GM21786 (cell line): ENCODE results near the gene UROC1.

ENCODE experiments used
- ATAC-seq: cut with Tn5 transposase; IDR thresholded peaks from one replicate; pipeline ENCODE4 v1.9.1; 2021; ENCODE audit not compliant: unreplicated experiment

The UROC1 gene

DNA sequence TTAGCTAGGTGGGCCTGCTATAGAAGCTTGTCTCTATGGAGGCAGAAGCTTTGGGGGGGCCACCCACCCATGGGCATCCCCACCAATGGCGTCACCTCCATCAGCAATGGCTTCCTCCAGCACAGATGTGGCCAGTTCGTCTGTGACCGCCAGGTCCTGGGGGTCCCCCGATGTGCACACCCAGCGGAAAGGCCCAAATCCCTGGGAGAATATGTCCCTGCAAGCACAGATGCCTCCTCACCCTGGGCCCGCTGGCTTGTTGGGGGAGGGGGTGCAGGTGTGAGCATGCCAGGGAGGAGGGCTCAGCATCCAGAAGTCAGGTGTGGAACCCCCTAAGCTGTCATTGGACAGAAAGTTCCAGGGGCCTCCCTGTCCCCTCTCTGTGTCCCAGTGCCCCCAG lies 19.6 kb downstream of the UROC1 start:
- no peak for ATAC-seq

DNA sequence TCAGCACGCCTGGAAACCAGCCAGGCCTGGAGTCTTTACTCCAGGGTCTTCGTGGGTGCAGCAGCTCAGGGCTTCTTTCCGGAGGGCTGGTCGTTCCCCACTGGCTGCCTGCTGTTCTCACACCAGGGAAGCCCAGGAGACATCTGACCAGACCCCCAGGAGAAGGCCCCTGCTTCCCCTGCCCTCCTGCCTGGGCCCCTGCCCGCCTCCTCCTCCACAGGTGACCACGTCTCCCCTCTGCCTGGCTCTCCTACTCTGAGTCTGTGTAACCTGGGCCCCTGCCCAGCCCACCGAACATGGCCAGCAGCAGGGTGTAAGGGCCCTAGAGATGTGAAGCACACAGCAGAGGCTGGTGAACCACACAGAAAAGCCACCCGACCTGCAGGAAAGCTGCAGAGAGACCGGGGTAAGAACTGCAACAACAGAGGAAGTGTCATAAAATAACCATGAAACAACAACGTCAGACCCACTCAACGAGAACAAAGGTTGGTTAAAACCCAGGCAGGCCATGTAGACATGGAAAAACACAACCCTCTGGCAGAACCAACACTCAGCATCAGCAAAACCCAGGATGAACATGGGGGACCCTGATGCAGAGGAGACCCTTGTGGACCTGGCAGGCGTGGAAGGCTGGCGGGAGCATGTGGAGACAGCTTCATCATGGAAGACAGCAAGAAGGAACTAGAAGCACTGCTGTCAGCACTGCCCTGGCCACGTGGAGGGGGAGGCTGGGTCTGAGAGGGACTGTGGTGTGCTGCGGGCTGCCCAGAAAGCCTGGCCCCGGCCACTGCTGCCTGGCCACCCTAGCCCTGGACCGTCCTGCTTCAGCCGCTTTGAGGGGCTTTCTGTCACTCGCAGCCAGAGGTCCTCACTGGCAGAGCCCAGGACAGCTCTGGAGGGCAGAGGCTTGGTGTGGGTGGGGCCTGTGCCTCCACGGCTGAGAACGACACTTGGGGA lies 20.4 kb downstream of the UROC1 start:
- ATAC-seq, result no peak

DNA sequence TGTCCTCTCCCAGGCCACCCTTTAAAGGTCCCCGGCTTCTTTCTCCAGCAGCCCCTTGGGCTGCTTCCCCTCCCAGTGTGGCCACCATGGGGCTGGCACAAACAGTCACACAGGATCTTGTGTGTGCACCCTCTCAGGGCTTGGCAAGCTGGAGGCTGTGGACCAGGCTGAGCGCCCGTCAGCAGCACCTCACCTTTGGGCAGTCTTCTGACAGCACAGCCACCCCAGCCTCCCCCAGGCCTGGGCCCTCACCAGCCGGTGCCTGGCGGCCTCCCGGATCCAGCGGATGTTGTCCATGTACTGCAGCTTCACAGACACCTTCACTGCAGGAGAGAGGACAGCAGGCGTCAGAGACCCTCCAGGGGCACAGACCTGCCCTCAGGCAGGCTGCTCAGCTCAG lies 21.8 kb downstream of the UROC1 start:
- ATAC-seq, result no peak

DNA sequence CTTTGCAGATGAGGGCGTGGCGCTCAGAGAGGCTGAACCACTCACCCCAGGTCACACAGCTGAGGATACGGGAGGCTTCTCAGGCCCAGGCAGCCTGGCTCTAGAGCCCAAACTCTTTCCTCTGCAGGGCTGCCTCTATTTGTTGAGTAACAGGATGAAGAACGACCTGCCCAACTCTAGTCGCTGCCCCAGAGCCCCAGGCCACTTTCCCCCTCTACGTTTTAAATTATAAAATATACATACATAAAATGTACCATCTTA lies 22.7 kb downstream of the UROC1 start:
- no peak for ATAC-seq

DNA sequence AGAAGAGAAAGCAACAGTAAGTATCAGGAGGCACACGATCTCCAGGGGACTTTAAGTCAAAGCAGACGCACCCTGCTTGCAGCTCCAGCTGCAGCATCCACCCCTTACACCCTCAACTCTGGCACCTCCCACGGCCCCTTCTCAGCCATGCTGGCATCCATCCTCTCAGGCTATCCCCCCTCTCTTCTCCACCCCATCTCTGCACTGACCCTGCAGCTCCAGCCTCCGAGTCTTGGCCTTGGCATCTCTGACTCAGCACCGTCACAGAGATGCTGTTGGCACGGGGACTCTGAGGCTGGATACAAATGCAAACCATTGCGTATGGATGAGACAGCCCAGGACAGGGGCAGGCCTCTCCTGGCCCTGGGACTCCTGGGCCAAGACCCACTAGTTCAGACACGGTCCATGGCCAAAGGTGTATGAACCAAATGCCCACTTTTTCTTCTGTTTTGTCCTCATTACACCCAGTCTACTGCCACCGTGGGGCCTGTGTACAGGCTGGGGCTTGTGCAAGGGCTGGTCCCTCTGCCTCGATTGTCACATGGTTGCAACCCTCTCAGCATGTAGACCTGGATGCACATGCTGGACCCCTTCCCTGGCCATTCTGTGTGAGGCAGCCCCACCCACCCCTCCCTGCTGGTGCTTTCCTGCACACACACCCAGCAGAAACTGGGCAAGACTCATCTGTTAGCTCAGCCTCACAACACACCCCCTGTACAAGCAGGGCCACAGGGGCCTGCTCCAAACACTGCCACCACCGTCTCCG lies 23.2 kb downstream of the UROC1 start:
- ATAC-seq, result no peak

DNA sequence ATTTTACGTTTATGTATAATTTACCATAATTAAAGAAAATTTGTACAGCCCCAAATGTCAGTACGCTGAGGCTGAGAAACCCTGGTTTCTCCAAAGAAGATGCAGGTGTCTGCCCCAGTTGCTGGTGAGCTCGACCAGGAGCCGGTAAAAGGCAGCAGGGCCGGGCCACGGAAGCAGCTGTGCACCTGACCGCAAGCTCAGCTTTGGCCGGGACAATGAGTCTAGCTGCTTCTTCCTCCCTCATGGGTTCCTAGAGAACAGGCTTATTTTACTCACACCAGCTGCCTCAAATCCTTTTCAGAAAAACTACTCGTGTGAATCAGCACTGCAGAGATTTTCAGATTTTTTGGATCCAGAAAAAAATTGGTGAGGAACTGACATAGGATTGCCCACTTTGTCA lies 23.8 kb downstream of the UROC1 start:
- ATAC-seq, result no peak

DNA sequence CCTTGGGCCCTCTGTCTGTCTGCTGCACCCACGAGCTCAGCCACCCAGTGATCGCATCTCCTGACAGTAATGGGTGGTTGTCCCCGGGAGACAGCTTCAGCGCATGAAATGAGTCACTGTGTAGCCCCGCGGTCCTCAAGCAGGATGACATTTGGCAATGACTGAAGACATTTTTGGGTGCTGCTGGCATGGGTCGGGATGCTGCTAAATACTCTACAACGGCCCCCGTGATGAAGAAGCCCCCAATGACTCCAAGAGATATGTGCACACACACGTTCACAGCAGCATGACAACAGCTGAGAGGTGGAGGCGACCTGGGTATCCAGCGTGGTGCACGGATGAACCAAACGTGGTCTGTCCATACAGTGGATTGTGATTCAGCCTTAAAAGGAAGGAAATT lies 24.5 kb downstream of the UROC1 start:
- ATAC-seq, result no peak

DNA sequence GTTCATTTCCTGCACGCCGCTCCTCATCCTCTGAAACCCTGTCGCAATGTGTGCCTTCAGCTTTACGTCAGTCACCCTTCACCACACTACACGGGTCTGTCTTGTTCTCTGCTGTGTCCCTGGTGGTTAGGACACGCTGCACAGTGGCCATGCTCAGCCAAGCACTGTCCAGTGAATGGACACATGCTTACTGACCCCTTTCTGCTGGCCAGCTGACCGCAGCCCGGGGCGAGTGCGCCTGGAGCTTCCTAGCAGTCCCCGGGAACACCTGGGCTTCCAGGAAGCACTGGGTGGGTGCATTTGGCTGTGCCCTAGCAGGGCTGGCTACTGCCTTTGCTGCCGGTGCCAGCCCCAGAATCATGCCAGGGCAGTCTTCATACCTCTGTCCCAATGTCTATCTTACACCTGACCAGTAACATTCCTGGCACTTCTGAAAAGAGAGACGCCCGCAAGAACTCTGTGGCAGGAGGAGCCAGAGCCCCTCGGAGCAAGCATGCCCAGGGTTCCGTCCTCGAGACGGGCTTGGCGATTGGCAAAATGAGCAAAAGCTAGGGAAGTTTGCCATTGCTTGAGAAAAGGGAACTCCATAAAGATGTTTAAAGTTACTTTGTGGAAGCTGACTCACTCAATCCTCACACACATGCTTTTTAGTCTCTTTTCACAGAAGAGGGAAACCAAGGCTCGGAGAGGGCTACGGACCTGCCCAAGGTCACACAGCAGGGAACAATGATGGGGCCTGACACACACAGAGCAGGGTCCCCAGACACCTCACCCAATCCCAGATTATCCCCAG lies 26.2 kb downstream of the UROC1 start:
- ATAC-seq, result no peak

DNA sequence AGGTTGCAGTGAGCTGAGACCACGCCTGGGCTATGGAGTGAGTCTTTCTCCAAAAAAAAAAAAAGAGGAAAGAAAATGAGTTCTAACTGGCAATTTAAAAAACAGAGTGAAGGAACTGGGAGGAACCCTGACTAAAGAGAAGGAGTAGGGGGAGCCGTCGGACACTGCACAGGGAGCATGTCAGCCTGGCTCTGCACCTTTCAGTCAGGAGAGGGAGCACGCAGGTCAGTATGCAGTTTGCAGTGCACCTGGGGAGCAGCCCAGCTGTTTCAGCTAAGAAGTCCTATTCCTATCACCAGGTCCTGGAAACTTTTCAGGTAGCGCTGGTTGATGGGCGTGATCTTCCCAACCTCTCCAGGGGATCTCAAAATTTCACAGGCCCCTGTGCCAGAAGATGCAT lies 27.0 kb downstream of the UROC1 start:
- ATAC-seq, result no peak

DNA sequence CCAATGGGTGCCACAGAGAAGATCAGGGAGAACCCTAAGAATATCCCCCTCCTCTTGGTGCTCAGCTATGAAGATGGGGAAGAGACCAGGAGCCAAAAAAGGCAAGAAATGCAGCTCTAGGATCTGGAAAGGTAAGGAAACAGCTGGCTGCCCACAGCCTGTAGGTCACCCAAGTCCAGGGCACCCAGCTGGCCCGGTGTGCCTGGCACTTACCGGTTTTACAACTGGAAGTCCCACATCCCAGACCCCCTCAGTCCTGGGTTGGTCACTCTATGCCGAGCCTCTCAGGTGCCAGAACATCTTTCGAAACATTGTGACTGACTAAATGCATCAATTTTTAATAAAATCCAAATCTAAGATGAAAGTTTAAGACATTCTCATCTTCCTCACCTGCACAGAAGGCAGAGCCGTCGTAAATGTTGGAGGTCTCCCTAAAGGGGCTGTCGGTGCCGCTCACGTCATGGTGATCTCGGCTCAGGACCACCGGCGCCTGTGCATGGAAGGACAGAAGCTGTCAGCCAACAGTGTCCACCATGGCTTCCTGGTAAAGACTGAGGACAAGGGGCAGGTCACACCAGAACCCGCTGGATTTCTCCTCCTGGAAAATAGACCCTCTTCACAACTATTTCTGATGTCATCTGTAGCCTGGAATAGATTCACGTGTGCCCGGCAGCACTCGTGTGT lies 28.5 kb downstream of the UROC1 start:
- ATAC-seq, result no peak

DNA sequence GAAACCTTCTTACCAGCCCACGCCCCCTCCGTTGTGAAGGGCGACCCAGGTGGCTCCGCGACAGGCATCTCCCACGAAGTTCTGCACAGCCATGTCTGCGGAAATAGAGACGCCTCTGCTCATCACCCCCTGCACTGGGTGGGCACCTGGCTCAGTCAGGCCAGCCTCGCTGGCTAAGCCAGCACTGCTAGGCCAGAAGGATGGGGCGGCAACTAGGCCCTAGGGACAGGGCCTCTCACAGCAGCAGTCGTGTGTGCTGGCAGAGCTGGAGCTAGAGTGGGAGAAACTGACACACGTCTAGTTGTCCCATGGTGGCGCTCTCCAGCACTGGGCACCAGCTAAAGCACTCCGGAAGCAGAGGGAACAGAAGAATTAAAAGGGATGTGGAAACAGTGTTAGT lies 29.4 kb downstream of the UROC1 start:
- ATAC-seq, result no peak

DNA sequence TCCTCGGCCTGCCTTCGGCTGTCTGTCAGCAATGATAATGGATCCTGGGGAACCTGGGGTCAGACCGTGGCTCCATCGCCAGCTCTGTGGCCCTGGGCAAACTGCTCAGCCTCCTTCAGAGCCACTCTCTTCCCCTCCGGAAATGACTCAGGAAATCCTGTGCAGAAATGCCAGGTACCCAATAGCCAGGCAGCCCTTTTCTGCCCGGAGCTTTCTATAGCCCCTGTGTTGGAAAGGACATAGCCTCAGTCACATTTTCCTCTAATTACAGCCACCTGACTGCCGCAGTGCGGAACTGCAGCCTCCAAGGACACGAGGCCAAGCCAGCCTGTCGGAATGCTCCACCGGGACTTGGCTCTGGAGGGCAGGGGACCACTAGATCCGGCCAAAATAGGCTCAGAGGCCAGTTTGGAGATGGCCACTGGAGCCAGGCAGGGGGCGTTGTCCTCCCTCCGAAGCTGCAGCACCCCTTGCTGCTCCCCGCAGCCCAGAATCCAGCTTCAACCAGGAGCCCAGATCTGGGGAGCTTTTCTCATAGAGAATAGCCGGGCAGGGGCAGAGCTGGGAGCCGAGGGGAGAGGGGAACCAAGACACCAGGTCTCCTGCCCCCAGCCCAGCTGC lies 30.3 kb downstream of the UROC1 start:
- no peak for ATAC-seq

DNA sequence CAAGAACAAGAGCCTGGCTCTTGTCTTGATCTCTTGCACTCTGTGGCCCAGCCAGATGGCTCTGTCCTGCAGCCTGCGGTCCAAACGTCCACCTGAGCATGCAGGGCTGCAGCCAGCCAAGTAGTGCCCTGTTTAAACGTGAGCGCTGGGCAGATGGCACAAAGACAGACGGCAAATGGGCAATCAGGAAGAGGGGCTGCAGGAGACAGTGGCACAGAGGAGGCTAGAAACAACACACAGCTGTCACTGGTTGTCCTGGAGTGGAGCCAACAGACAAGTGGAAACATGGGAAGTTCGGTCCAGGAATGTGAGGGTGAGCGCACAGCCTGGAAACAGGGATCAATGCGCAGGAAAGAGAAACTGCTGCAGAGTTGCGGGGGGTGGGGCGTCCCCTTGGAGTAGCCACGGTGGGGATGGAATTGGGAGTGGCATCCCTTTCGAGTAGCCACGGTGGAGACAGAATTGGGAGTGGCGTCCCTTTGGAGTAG lies 31.2 kb downstream of the UROC1 start:
- no peak for ATAC-seq

DNA sequence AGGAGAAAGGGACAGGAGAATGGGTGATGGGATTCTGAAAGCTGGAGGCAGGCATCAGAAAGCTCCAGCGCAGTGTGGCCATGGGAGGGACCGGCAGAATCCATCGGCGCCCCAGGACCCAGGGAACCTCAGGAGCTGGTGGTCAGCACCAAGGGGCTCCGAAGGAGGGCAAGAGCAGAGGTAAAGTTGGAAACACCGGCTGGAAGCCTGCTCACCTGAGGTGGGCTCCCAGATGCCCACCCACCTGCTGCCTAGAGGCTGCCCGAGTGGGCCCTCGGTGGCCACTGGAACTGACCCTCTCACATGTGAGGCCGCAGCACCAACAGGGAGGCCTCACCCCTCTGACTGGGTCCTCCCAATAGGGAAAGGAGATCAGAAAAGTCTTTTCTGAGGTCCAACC lies 31.6 kb downstream of the UROC1 start:
- ATAC-seq, result no peak

DNA sequence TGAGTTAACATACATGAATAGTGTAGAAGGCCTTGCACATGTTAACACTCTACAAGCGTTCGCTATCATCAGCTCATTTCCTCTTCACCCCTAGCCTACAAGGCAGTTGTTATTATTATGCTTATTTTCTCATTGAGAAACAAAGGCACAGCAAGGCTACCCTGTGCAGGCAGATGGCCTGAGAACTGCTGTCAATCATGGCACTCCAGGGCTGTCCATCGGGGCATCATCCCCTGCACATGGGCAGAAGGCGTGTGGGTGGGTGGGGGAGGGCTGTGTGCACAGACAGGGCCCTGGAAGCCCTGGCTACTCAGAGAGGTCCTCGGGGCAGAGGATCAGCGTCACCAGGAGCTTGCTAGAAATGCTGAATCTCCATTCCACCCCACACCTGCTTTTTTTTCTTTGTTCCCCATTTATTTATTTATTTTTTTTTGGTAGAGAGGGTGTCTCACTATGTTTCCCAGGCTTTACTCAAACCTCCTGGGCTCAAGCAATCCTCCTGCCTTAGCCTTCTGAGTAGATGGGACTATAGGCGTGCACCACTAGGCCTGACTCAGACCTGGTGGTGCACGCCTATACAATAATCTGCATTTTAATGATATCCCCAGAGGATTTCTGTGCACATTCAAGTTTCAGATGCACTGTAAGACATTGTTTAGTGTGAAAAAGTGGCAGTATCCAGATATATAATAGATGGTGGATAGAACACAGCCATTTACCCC lies 32.2 kb downstream of the UROC1 start:
- ATAC-seq, result no peak

DNA sequence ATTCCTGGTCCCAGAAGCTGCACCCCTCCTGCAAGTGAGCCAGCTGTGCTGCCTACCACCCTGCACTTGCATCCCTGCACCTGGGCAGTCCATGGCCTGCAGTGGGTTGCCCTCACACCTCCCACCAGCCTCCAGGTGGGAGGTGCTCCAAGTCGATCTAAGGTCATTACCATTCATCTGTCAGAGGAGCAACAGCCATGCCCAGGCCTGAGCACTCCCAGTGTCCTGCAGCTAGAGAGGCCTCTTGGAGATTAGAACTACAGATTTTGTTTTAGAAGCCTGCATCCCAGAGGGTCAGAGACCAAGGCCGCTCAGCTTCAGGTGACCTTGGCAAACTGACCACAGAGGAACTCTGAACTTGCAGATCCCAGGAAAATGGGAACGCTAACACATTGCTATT lies 32.9 kb downstream of the UROC1 start:
- no peak for ATAC-seq

DNA sequence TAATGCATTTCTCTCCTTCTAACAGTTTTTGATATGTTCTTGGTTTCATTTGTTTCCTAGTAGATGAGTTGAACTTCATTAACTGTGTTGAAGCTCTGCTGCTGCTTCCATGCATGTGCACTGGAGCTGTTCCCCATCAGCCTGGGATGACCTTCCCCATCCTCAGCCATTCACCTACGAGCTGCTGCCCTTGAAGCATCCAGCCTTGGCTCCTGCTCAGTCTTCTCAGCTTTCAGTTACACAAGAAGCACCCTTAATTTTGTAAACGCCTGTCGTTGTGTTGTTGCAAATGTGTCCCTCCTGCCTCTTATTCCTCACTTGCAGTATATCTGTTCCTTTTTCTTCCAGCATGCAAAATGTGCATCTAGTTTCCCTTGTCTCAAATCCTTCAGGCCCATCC lies 33.4 kb downstream of the UROC1 start:
- ATAC-seq, result no peak

DNA sequence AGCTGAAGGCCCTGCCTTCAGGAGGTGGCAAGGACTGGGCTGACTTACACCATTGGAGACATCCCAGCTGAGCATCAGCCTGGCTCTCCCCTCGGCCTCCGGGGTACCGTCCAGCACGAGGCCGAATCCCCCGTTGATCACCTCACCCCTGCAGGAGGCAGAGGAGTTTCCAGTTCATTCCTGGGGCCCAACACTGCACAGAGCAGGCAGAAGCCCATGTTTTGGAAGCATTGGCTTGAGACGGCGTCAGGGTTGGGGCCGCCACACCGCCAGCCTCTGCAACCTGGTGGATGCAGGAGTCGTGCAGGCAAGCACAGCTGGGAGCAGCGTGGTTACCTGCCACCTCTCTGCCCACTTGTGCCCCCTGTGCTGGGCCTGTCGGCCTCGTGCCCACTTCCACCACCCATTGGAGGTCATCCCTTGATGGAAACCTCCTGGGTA lies 34.2 kb downstream of the UROC1 start:
- ATAC-seq, result no peak

DNA sequence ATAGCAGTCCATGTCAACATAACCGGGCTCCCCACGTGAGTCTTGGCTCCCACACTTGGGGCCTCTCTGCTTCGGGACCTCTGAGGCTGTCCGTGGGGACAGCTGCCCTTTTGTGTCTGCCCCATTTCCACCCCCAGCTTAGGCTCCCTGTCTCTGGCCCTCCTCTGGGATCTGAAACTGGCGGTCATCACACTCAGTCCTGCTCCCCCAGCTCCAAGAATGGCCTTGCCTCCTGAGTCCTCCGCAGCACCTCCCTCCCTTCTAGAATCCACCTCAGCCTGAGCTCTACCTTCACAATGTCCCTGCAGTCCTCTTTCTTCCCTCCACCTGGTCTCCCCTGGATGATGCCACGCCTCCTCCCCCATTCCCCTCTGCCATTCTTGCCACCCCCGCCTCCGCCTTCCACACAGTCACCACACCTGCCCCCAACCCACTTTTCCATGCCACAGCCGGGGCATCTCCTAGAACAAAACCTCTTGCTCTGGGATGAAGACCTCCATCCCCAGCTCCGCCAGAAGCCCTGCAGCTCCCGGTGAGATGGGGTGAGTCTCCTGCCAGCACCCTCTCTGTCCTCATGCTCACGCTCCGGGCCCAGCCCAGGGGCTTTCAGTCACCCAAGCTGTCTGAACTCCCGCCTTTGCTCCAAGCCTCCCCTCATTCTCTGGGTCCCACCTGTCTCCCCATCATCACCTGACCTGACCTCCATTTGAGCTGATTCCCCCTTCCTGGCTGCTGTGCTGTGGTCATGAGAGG lies 34.9 kb downstream of the UROC1 start:
- ATAC-seq, result no peak
